ENCODE data around the gene ESRRA.

DNA sequence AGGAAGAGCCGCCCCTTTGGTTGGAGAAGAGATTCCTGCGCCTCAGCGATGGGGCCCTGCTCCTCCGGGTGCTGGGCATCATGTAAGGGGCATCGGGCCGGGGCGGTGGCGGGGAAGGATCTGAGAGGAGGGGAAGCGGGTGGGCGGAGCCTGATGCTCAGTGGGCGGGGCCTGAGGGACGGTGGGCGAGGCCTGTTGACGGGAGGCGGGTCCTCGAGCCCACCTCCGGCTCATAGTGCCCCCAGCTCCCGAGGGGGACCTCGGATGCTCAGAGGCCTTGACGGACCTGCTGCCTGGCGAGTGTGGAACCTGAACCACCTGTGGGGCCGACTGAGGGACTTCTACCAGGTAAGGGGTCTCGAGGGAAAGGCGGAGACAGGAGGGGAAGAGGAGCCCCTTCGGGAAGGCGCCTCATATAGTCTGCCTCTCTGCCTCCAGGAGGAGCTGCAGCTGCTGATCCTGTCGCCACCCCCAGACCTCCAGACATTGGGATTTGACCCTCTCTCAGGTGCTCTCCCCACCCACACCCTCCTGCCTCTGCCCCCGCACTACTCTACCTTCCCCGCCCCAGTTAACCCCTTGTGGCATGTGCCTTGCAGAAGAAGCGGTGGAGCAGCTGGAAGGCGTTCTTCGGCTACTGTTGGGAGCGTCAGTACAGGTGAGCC lies 35.5 kb downstream of the ESRRA start:
- no peak for TF ChIP-seq EP300 (IDR thresholded peaks at IDR 0.05)
- no peak for TF ChIP-seq POLR2AphosphoS5 (IDR thresholded peaks at IDR 0.05)
- TF ChIP-seq, protein P1, sequence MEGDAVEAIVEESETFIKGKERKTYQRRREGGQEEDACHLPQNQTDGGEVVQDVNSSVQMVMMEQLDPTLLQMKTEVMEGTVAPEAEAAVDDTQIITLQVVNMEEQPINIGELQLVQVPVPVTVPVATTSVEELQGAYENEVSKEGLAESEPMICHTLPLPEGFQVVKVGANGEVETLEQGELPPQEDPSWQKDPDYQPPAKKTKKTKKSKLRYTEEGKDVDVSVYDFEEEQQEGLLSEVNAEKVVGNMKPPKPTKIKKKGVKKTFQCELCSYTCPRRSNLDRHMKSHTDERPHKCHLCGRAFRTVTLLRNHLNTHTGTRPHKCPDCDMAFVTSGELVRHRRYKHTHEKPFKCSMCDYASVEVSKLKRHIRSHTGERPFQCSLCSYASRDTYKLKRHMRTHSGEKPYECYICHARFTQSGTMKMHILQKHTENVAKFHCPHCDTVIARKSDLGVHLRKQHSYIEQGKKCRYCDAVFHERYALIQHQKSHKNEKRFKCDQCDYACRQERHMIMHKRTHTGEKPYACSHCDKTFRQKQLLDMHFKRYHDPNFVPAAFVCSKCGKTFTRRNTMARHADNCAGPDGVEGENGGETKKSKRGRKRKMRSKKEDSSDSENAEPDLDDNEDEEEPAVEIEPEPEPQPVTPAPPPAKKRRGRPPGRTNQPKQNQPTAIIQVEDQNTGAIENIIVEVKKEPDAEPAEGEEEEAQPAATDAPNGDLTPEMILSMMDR (IDR thresholded peaks at IDR 0.05) = no peak
- no peak for TF ChIP-seq POLR2A (IDR thresholded peaks at IDR 0.05)

All from suprapubic skin (tissue), 4 donors.